SK-N-SH treated with all-trans-retinoic acid at 6 μM for 48 hours (cell line): Measurements from ENCODE around the gene TMEM217.
A peak's percentile ranks its signal among the peaks of the same experiment; 100 is the strongest.

Experiments used
- ATAC-seq: fragments of 200-7000 bp; cut with Tn5 transposase; 3 replicates; pipeline ENCODE4 v1.9.1; 2020; ENCODE audit warnings: mild to moderate bottlenecking, moderate library complexity
- ARNTL ChIP-seq: fragments of 450-650 bp; formaldehyde crosslinking; IDR thresholded peaks from 2 replicates; pipeline ENCODE4 v1.5.0; 2020; ENCODE audit warnings: low read depth, mild to moderate bottlenecking, moderate library complexity, borderline replicate concordance
- BACH2 ChIP-seq: fragments of 250-450 bp; sonication (Bioruptor Pico); IDR thresholded peaks from 2 replicates; pipeline ENCODE4 v1.9.0; 2021; ENCODE audit warnings: mild to moderate bottlenecking, borderline replicate concordance
- CSDC2 ChIP-seq: fragments of 250-450 bp; sonication (Bioruptor Pico); IDR thresholded peaks from 2 replicates; pipeline ENCODE4 v1.5.0; 2020; ENCODE audit warnings: mild to moderate bottlenecking, moderate library complexity
- ESRRG ChIP-seq: fragments of 250-450 bp; sonication (Bioruptor Pico); IDR thresholded peaks from 2 replicates; pipeline ENCODE4 v1.6.1; 2021; ENCODE audit warnings: mild to moderate bottlenecking
- ISL1 ChIP-seq: fragments of 250-450 bp; sonication (Bioruptor Pico); IDR thresholded peaks from 2 replicates; pipeline ENCODE4 v2.1.2; 2022; ENCODE audit warnings: mild to moderate bottlenecking, moderate library complexity
- OSR1 ChIP-seq: fragments of 250-450 bp; sonication (Bioruptor Pico); IDR thresholded peaks from 2 replicates; pipeline ENCODE4 v1.8.0; 2022; ENCODE audit warnings: moderate library complexity, mild to moderate bottlenecking, inconsistent platforms
- TCF4 ChIP-seq: fragments of 250-450 bp; sonication (Bioruptor Pico); IDR thresholded peaks from 2 replicates; pipeline ENCODE4 v1.8.0; 2021; ENCODE audit warnings: mild to moderate bottlenecking, moderate library complexity, borderline replicate concordance
- ZFP3 ChIP-seq: fragments of 250-450 bp; sonication (Bioruptor Pico); IDR thresholded peaks from 2 replicates; pipeline ENCODE4 v1.5.0; 2020; ENCODE audit warnings: mild to moderate bottlenecking, moderate library complexity
- ZFP30 ChIP-seq: fragments of 450-650 bp; formaldehyde crosslinking; IDR thresholded peaks from 2 replicates; pipeline ENCODE4 v1.5.0; 2022; ENCODE audit warnings: mild to moderate bottlenecking, moderate library complexity
- ZNF565 ChIP-seq: fragments of 450-650 bp; formaldehyde crosslinking; conservative IDR thresholded peaks from 2 replicates; pipeline ENCODE4 v1.5.0; 2020; ENCODE audit warnings: low read depth, mild to moderate bottlenecking, moderate library complexity
- ZNF70 ChIP-seq: fragments of 450-650 bp; formaldehyde crosslinking; IDR thresholded peaks from 2 replicates; pipeline ENCODE4 v1.5.0; 2020; ENCODE audit warnings: mild to moderate bottlenecking, moderate library complexity
- ZNF8 ChIP-seq: fragments of 450-650 bp; formaldehyde crosslinking; IDR thresholded peaks from 2 replicates; pipeline ENCODE4 v1.5.0; 2020; ENCODE audit warnings: mild to moderate bottlenecking, moderate library complexity
- TF ChIP-seq, protein P1 (sequence below): fragments of 250-450 bp; sonication (Bioruptor Pico); IDR thresholded peaks from 2 replicates; pipeline ENCODE4 v1.8.0; 2020; ENCODE audit warnings: mild to moderate bottlenecking, moderate library complexity, borderline replicate concordance
- TF ChIP-seq, protein P2 (sequence below): fragments of 250-450 bp; sonication (Bioruptor Pico); IDR thresholded peaks from 2 replicates; pipeline ENCODE4 v1.5.0; 2020; ENCODE audit warnings: mild to moderate bottlenecking, moderate library complexity
- TF ChIP-seq, protein P3 (sequence below): fragments of 250-450 bp; sonication (Bioruptor Pico); IDR thresholded peaks from 2 replicates; pipeline ENCODE4 v1.5.1; 2021; ENCODE audit warnings: mild to moderate bottlenecking, moderate library complexity
- TF ChIP-seq, protein P4 (sequence below): fragments of 250-450 bp; sonication (Bioruptor Pico); IDR thresholded peaks from 2 replicates; pipeline ENCODE4 v1.8.0; 2021; ENCODE audit warnings: low read depth, mild to moderate bottlenecking, moderate library complexity, borderline replicate concordance

TMEM217 gene

DNA sequence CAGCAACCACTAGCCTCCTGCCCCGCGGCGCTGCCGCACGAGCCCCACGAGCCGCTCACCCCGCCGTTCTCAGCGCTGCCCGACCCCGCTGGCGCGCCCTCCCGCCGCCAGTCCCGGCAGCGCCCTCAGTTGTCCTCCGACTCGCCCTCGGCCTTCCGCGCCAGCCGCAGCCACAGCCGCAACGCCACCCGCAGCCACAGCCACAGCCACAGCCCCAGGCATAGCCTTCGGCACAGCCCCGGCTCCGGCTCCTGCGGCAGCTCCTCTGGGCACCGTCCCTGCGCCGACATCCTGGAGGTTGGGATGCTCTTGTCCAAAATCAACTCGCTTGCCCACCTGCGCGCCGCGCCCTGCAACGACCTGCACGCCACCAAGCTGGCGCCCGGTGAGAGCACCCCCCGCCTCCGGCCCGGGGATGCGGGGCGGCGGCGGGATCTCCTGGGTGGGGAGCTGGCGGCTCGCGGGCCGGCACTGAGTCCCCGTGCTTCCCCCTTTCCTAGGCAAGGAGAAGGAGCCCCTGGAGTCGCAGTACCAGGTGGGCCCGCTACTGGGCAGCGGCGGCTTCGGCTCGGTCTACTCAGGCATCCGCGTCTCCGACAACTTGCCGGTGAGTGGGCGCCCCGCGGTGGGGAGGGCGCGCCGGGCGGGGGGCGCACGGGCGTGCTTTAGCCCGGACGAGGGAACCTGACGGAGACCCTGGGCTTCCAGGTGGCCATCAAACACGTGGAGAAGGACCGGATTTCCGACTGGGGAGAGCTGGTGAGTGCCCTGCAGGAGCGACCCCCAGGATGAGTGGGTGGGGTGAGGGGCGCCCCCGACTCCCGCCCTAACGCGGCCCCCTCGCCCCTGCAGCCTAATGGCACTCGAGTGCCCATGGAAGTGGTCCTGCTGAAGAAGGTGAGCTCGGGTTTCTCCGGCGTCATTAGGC, 87.4 kb downstream of the TMEM217 start:
- TF ChIP-seq ISL1 (CRISPR knock-in tag) (no peak), ZNF70 (CRISPR knock-in tag) (0 out of 2 replicates have a peak, but pooled peaks have one; percentile 8)
- TF ChIP-seq, all 23 proteins: peak for 1
- ATAC-seq, result peak; percentile 61

DNA sequence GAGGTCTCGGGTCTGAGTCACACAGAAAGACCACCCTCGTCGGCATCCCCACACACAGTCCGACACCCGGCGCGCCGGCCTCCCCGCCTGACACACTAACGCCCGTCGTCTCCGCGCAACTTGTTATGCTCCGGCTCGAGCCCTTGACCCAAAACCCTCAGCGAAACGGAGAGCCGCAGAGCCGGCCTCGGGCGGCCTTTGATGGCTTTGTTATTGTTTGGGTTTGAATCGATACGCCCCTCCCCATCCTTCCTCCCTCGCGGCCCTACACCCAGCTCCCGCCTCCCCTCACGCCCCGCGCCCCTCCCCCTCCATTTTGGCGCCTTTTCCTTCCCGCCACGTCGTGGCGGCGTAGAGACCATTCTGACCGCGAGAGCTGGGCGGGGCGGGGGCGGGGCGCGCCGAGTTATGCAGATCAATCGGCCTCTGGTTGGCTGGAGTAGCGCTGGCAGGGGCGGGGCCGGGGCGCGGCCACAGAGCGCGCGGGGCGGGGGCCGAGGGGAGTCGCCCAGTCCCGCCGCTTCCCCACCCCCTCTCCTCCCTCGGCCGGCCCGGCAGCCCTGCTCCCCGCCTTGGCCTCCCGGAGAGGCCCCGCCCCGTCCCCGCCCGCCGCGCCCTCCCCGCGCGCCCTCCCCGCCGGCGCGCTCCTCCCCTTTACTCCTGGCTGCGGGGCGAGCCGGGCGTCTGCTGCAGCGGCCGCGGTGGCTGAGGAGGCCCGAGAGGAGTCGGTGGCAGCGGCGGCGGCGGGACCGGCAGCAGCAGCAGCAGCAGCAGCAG, 88.3 kb downstream of the TMEM217 start, which contains the start of gene PIM1:
Gene PIM1 (plus strand): TSS at position 657 of the 777 bp plus-strand sequence. CDS start 424 bp downstream, outside the sequence.
- peak; percentile 76 for ATAC-seq
- TF ChIP-seq ARNTL (CRISPR knock-in tag) (no peak), ESRRG (CRISPR knock-in tag) (0 out of 2 replicates have a peak, but pooled peaks have one; percentile 45), BACH2 (no peak)
- TF ChIP-seq, protein P1, sequence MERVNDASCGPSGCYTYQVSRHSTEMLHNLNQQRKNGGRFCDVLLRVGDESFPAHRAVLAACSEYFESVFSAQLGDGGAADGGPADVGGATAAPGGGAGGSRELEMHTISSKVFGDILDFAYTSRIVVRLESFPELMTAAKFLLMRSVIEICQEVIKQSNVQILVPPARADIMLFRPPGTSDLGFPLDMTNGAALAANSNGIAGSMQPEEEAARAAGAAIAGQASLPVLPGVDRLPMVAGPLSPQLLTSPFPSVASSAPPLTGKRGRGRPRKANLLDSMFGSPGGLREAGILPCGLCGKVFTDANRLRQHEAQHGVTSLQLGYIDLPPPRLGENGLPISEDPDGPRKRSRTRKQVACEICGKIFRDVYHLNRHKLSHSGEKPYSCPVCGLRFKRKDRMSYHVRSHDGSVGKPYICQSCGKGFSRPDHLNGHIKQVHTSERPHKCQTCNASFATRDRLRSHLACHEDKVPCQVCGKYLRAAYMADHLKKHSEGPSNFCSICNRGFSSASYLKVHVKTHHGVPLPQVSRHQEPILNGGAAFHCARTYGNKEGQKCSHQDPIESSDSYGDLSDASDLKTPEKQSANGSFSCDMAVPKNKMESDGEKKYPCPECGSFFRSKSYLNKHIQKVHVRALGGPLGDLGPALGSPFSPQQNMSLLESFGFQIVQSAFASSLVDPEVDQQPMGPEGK (CRISPR knock-in tag), result no peak; the same call in 1 of the 2 replicates
- TF ChIP-seq, protein P2, sequence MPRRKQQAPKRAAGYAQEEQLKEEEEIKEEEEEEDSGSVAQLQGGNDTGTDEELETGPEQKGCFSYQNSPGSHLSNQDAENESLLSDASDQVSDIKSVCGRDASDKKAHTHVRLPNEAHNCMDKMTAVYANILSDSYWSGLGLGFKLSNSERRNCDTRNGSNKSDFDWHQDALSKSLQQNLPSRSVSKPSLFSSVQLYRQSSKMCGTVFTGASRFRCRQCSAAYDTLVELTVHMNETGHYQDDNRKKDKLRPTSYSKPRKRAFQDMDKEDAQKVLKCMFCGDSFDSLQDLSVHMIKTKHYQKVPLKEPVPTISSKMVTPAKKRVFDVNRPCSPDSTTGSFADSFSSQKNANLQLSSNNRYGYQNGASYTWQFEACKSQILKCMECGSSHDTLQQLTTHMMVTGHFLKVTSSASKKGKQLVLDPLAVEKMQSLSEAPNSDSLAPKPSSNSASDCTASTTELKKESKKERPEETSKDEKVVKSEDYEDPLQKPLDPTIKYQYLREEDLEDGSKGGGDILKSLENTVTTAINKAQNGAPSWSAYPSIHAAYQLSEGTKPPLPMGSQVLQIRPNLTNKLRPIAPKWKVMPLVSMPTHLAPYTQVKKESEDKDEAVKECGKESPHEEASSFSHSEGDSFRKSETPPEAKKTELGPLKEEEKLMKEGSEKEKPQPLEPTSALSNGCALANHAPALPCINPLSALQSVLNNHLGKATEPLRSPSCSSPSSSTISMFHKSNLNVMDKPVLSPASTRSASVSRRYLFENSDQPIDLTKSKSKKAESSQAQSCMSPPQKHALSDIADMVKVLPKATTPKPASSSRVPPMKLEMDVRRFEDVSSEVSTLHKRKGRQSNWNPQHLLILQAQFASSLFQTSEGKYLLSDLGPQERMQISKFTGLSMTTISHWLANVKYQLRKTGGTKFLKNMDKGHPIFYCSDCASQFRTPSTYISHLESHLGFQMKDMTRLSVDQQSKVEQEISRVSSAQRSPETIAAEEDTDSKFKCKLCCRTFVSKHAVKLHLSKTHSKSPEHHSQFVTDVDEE (CRISPR knock-in tag), result no peak
- TF ChIP-seq, protein P3, sequence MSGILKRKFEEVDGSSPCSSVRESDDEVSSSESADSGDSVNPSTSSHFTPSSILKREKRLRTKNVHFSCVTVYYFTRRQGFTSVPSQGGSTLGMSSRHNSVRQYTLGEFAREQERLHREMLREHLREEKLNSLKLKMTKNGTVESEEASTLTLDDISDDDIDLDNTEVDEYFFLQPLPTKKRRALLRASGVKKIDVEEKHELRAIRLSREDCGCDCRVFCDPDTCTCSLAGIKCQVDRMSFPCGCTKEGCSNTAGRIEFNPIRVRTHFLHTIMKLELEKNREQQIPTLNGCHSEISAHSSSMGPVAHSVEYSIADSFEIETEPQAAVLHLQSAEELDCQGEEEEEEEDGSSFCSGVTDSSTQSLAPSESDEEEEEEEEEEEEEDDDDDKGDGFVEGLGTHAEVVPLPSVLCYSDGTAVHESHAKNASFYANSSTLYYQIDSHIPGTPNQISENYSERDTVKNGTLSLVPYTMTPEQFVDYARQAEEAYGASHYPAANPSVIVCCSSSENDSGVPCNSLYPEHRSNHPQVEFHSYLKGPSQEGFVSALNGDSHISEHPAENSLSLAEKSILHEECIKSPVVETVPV (CRISPR knock-in tag), result no peak

DNA sequence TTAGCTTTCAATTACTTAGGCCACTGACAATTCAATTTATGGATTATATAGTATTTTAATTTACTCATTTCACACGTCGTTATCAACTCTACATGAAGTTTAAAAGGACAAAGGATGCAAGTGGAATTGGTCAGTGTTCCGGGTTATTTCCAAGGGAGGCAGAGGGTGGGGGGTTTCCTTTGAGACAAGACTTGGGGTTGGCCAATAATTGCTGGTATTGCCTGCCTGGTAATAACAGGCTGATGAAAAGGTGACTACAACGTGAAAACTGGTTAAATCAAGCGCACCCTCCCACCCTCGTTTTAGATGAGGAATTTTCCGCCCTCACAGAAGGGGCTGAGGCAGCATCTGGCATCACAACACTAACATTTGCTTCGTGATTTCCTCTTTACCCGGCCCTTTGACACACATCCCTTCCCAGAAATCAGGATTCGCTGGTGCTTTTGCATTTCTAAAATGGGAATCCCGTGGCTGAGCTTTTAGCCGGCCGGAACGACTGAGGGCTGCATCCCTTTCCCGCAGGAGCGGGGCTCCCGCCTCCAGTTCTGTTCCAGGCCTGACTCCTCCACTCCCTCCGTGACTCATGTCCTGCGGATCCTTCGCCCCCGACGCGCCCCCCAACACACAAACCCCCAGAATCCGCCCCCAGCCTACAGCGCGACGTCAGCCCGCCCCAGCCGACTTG, 89.0 kb downstream of the TMEM217 start:
- TF ChIP-seq, protein P1 (CRISPR knock-in tag), result peak; percentile 74; the same call in 1 of the 2 replicates
- TF ChIP-seq ZFP3 (CRISPR knock-in tag) (peak; percentile 36; the same call in 1 of the 2 replicates), BACH2 (no peak), ZNF70 (CRISPR knock-in tag) (no peak)
- ATAC-seq, result peak; percentile 31

DNA sequence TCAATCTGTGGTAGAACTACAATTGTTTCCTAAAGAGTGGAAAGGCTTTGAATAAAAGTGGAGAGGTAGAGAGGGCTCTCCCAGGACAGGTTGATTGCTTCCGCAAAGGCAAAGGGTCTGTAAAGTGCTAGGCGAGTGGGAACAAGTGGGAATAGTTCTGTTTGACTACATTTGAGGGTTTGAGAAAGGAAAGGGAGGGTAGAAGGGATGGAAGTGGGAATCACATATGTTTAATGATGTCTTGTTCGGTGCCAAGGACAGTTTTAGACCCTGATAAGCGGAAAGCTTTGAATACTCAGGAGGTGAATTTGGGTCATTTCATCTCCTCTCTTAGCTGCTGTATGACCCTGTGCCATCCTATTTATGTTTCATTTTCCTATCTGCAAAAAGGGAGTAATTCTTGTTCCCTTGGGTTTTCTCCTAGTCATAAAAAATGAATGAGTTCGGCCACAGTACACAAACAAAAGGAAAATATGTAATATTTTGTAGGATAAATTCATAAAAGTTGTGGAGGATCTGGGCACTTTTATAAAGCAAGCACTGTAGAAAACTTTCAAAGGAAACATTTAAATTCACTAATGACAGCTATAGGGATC, 89.7 kb downstream of the TMEM217 start:
- no peak for ATAC-seq
- TF ChIP-seq CSDC2 (no peak), ZNF565 (CRISPR knock-in tag) (no peak), OSR1 (CRISPR knock-in tag) (no peak)
- TF ChIP-seq, all 23 proteins: peak for 0

DNA sequence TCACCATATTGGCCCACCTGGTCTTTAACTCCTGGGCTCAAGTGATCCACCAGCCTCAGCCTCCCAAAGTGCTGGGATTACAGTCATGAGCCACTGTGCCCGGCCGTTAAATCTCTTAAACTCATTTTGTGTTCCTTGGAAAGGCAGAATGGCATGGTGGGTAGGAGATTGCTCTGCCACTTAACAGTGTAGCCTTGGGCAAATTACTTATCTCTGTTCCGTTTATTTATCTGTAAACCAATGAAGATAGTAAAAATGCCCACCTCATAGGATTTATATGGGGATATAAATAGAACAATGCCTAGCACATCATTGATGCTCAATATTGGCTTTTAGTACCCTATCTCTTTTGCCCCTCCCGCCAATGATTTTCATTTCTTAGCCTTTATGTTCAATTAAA, 95.2 kb downstream of the TMEM217 start:
- ATAC-seq, result no peak
- TF ChIP-seq OSR1 (CRISPR knock-in tag) (no peak), BACH2 (no peak), ESRRG (CRISPR knock-in tag) (no peak), ZNF8 (CRISPR knock-in tag) (no peak), ZFP30 (CRISPR knock-in tag) (no peak), TCF4 (CRISPR knock-in tag) (no peak)
- TF ChIP-seq, protein P1 (CRISPR knock-in tag), result no peak
- TF ChIP-seq, protein P4, sequence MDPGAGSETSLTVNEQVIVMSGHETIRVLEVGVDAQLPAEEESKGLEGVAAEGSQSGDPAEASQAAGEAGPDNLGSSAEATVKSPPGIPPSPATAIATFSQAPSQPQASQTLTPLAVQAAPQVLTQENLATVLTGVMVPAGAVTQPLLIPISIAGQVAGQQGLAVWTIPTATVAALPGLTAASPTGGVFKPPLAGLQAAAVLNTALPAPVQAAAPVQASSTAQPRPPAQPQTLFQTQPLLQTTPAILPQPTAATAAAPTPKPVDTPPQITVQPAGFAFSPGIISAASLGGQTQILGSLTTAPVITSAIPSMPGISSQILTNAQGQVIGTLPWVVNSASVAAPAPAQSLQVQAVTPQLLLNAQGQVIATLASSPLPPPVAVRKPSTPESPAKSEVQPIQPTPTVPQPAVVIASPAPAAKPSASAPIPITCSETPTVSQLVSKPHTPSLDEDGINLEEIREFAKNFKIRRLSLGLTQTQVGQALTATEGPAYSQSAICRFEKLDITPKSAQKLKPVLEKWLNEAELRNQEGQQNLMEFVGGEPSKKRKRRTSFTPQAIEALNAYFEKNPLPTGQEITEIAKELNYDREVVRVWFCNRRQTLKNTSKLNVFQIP (CRISPR knock-in tag), result no peak
